NCI-H187 treated with DMSO at 0.1 percent for 48 hours (cell line): ENCODE data around the gene KPNA1.
"Not testable (repeated sequence)": the region's sequence is repeated elsewhere in the genome, so short reads cannot be mapped to it uniquely, and the experiment has no call there.

Source experiments
- DNase-seq: peaks from one replicate; lab custom pipeline; 2025; lab: John Stamatoyannopoulos, UW

KPNA1 gene

GRCh38 chr3:122519693-122520092 is 5.0 kb upstream of the KPNA1 start:
- DNase-seq, result no peak

- DNase-seq, result no peak
Observed at GRCh38 chr3:122516846-122517360, 2.2 kb upstream of the KPNA1 start.

- no peak for DNase-seq
Observed at GRCh38 chr3:122515870-122516269, 1.1 kb upstream of the KPNA1 start.

- no peak for DNase-seq
Observed at GRCh38 chr3:122515020-122515468, 305 bp upstream of the KPNA1 start.

- DNase-seq, result no peak
Observed at GRCh38 chr3:122513386-122514122, 1.2 kb downstream of the KPNA1 start.

DNA sequence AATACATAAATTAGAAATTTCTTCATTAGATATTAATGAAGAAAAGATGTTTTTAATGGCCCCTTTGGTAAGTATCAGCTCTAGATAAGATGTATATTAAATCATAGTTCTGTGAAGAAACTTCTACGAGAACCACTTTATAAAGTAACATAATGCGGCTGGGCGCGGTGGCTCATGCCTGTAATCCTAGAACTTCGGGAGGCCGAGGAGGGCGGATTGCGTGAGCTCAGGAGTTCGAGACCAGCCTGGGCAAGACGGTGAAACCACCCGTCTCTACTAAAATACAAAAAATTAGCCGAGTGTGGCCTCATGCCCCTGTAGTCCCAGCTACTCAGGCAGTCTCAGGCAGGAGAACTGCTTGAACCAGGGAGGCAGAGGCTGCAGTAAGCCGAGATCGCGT is 2.5 kb downstream of the KPNA1 start:
- DNase-seq, result no peak

DNA sequence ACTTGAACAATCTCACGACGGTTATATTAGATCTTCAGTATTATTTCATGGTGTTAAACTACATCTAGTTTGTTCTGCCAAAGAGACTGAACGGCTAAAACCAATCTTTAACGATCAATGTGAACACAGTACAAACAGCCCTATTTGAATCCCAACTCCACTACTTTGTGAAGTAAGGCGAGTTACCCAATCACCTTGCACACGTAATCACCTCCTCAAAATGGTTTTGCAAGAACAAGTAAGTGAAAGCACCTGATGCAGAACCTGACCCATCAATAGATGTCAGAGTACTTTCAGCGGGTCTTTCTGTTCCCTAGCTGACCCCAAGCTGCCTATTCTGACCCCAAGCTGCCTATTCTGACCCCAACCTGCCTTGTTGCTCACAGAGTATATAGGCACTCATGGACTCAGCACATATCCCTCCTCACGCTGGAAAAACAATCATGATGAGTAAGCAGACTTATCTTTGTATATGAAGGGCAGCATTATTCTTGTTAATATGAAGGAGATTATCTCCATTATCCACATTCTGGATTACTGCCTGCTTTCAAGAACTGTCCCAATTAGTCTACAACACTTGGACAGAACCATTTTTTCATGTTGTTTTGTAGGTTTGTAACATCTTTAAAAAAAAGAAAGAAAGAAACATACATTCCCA is 3.7 kb downstream of the KPNA1 start:
- DNase-seq, result no peak

DNA sequence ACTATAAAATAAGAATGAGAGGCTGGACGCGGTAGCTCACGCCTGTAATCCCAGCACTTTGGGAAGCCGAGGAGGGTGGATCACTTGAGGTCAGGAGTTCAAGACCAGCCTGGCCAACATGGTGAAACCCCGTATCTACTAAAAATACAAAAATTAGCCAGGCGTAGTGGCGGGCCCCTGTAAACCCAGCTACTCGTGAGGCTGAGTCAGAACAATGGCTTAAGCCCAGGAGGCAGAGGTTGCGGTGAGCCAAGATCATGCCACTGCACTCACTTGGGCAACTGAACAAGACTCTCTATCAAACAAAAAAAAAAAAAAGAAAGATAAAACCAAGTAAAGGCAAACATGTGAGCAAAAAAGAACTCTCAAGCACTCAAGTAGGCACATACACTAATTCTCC is 5.8 kb downstream of the KPNA1 start:
- not testable (repeated sequence) for DNase-seq

DNA sequence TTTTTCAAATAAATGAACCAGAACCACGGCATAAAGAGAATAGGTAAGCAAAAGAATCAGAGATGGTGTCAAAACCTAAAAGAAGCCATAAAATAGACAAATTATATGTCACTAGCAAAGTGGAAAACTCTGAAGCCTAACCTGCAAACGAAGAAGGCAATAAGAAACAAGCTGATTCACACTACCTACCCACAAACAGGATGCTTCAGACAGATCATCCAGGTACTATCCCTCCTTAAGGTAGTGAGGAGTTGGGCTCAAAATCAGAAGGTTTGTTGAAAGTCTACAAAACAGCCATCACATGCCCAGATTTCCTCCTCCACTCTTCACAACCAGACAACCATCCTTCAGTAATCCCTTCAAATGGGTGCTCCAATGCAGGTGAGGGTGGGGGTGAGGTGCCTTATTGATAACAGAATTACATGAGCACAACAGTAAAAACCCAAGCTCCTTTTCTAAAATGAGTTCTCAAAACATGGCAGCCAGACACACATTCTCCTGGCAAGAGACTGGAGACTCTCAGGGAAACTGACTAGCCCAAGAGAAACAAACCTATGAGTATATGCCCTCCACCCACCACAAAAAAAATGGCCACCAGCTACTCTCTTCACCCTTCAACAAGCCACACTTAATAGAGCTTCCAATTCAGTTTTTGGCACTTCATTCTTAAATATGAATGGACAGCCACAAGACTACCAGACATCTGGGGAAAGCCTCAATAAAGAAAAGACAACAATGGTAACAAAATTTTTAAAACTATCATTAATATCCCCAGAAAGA is 6.4 kb downstream of the KPNA1 start:
- DNase-seq, result no peak

DNA sequence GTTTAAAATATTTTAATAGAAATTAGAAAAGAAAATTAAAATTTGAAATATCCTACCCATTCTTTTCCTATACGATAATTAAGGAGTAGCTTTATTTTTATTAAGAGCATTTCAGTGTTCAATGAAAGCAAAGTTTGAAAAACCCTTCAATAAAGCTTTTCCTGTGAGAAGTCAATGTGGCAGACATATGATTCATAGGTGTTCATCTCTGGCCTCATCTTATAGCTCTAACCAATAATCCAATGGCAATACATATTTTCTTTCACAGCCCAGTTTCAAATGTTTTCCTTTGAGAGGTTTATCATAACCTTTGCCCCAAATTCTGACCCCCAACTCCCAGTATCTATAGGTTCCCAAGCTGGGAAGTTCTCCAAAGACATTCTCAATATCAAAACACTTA is 8.3 kb downstream of the KPNA1 start:
- DNase-seq, result no peak

- DNase-seq, result no peak
Observed at GRCh38 chr3:122505676-122506075, 9.1 kb downstream of the KPNA1 start.

GRCh38 chr3:122502941-122503340 is 11.8 kb downstream of the KPNA1 start:
- no peak for DNase-seq

- DNase-seq, result no peak
Observed at GRCh38 chr3:122502139-122502538, 12.6 kb downstream of the KPNA1 start.

DNA sequence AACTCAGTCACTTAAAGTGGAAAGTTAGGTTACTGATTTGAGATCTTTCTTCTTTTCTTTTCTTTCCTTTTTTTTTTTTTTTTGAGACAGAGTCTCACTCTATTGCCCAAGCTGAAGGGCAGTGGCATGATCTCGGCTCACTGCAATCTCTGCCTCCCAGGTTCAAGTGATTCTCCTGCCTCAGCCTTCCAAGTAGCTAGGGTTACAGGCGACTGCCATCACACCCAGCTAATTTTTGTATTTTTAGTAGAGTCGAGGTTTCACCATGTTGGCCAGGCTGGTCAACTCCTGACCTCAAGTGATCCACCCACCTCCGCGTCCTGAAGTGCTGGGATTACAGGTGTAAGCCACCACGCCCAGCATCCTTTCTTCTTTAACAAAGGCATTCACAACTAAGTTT is 13.8 kb downstream of the KPNA1 start:
- not testable (repeated sequence) for DNase-seq

GRCh38 chr3:122498152-122498551 is 16.6 kb downstream of the KPNA1 start:
- no peak for DNase-seq

DNA sequence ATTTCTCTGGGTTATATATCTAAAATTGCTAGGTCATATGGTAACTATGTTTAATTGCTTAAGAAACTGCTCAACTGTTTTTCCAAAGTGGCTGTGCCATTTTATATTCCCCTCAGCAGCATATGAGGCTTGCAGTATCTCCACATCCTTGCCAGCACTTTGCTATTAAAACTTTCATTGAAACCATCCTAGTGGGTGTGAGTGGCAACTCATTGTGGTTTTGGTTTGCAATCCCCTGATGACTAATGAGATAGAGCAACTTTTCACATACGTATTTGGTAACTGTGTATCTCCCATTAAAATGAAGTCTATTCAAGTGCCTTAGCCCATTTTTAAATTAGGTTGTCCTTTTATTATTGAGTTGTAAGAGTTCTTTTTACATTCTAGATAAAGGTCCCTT is 17.3 kb downstream of the KPNA1 start:
- no peak for DNase-seq

DNA sequence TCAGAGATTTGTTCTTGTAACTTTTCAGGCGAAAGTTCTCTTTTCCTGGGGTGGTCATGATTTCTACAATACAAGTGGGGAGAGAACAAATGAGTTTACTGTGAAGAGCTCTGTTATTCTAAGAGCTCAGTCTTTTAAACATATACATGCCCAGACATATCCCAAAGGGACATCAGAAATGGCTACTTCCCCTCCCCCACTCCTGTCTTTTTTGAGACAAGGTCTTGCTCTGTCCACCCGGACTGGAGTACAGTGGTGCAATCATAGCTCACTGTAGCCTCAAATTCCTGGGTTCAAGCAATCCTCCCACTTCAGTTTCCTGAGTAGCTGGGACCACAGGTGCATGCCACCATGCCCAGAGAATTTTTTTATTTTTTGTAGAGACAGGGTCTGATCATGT is 18.2 kb downstream of the KPNA1 start:
- no peak for DNase-seq

- no peak for DNase-seq
Observed at GRCh38 chr3:122493296-122493695, 21.4 kb downstream of the KPNA1 start.

DNA sequence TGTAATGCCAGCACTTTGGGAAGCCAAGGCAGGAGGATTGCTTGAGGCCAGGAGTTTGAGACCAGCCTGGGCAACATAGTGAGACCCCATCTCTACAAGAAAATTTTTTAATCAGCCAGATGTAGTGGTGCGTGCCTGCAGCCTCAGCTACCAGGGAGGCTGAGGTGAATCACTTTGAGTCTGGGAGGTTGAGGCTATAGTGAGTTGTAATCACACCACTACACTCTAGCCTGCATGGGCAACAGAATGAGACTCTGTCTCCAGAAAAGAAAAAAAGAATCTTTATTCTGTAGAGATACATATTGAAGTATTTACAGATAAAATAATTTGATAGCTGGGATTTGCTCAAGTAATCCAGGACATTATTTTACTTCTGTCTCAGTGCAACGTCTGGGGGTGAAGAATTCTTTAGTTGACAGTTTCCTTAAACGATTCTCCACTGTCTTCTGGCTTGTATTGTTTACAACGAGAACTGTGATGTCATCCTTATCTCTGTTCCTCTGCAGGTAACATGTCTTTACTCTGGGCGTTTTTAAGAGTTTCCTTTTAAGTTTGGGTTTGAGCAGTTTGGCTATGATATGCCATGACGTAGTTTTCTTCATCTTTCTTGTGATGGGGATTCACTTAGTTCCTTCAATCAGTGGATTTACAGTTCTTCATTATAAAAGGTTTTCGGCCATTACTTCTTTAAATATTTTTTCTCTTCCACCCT is 26.3 kb downstream of the KPNA1 start:
- no peak for DNase-seq

DNA sequence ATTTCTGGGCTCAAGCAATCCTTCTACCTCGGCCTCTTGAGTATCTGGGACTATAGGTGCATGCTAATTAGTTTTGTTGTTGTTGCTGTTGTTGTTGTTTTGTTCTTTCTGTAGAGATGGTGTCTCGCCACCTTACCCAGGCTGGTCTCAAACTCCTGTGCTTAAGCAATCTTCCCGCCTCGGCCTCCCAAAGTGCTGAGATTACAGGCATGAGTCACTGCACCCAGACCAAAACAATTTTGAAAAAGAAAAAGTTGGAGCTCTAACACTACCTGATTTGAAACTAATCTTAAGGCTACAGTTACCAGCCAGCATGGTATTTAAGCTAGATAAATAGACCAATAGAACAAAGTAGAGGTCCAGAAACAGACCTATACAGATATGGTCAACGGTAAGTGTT is 29.8 kb downstream of the KPNA1 start:
- no peak for DNase-seq

GRCh38 chr3:122481390-122481789 is 33.3 kb downstream of the KPNA1 start:
- DNase-seq, result no peak

- DNase-seq, result no peak
Observed at GRCh38 chr3:122476532-122476931, 38.2 kb downstream of the KPNA1 start.
